AG09309 (cell line): Measurements from ENCODE around the gene HERC2.

Source experiments
- DNase-seq: peaks from one replicate; pipeline ENCODE4 v3.0.0-alpha.2; 2010; ENCODE audit warnings: low read depth
- H3K4me3 ChIP-seq: 2 replicates; pipeline ENCODE4 v1.5.1; 2011; ENCODE audit warnings: mild to moderate bottlenecking, low read depth, low read length, moderate library complexity; ENCODE audit not compliant: control insufficient read depth
- CTCF ChIP-seq: IDR thresholded peaks from 2 replicates; pipeline ENCODE4 v1.5.1; 2011; ENCODE audit warnings: mild to moderate bottlenecking, low read depth, low read length, inconsistent platforms; ENCODE audit not compliant: insufficient read depth, control insufficient read depth; ENCODE audit errors: missing control alignments

Gene HERC2

DNA sequence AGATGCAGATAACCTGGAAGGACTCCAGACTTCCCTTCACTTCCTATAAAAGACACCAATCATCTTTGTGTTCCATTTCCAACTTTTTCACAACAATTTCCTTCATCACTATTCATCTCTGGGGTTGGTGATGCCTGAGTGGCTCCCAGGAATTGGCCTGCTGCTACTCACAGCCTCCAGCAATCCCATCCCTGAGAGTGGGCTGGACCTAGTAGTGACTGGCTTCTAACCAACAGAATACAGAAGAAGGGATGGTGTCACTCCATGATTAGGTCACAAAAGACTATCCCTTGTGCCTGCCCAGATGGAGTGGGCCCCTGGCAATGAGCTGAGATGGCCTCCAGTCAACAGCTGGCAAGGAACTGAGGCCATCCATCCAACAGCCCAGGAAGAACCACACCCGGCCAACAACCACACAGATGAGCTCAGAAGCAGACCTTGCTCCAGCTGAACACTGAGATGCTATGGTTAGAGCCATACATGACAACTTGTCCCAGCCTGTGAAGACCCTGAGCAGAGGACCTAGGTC lies 243.7 kb downstream of the HERC2 start:
- no peak for DNase-seq
- no peak overlapping the region for H3K4me3 ChIP-seq
- TF ChIP-seq CTCF: no peak

DNA sequence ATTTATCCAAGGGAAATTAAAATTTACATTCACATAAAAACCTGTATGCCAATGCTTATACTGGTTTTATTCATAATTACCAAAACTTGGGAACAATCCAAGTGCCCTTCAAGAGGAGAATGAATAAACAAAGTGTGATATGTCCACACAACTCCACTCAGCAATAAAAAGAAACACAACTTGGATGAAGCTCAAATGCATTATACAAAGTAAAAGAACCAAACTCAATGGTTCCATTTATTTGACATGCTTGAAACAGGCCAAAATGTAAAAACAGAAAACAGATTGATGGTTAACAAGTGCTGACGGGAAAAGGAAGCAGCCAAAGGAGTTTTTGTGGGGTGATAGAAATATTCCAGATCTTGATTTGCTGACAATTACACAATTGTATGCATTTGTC lies 246.4 kb downstream of the HERC2 start:
- DNase-seq: no peak
- TF ChIP-seq CTCF: no peak
- H3K4me3 ChIP-seq: no peak overlapping the region

DNA sequence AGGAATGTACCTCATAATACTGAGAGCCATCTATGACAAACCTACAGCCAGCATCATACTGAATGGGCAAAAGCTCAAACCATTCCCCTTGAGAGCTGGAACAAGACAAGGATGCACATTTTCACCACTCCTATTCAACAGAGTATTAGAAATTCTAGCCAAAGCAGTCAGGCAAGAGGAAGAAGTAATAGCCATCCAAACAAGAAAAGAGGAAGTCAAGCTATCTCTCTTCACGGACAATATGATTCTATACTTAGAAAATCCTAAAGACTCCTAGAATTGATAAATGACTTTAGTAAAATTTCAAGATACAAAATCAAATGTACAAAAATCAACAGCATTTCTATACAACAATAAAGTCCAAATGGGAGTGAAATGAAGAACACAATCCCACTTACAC lies 253.0 kb downstream of the HERC2 start:
- DNase-seq: no peak
- TF ChIP-seq CTCF: no peak
- no peak overlapping the region for H3K4me3 ChIP-seq

GRCh38 chr15:28066231-28066630 lies 255.7 kb downstream of the HERC2 start:
- DNase-seq: no peak
- no peak for TF ChIP-seq CTCF
- no peak overlapping the region for H3K4me3 ChIP-seq
